Measurements from ENCODE around the gene ANKRD44.

DNA sequence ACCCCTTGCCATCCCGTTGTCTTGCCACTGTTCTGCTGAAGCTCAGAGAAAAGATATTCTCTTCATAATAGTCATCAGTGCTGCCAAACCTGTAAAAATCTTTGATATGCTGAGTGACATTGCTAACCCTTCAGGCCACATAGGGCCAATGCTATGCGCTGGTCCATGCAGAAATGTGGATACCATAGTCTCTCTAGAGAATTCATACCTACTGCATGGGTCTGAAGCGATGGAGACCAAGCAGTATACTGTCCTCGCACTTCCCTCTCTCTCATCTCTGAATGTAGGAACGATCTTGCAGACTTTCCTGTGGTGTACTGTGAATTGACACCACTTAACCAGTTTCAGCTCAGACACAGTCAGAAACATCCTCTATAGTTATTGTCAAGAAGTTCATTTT is 17.9 kb upstream of the ANKRD44 start:
- TF ChIP-seq, protein P1, sequence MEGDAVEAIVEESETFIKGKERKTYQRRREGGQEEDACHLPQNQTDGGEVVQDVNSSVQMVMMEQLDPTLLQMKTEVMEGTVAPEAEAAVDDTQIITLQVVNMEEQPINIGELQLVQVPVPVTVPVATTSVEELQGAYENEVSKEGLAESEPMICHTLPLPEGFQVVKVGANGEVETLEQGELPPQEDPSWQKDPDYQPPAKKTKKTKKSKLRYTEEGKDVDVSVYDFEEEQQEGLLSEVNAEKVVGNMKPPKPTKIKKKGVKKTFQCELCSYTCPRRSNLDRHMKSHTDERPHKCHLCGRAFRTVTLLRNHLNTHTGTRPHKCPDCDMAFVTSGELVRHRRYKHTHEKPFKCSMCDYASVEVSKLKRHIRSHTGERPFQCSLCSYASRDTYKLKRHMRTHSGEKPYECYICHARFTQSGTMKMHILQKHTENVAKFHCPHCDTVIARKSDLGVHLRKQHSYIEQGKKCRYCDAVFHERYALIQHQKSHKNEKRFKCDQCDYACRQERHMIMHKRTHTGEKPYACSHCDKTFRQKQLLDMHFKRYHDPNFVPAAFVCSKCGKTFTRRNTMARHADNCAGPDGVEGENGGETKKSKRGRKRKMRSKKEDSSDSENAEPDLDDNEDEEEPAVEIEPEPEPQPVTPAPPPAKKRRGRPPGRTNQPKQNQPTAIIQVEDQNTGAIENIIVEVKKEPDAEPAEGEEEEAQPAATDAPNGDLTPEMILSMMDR (IDR thresholded peaks at IDR 0.05 in 4 of 5, conservative IDR thresholded peaks at IDR 0.05 in 1 of 5): no peak
- no peak for TF ChIP-seq POLR2A (IDR thresholded peaks at IDR 0.05)

Data from gastrocnemius medialis (tissue), 4 donors.